Measurements from ENCODE around the gene OTUD7B.
A peak's percentile ranks its signal among the peaks of the same experiment; 100 is the strongest.

Gene OTUD7B

GRCh38 chr1:149916193-149916897 is 94.2 kb downstream of the OTUD7B start:
- DNase-seq (ENCODE audit: low read depth), result no peak

DNA sequence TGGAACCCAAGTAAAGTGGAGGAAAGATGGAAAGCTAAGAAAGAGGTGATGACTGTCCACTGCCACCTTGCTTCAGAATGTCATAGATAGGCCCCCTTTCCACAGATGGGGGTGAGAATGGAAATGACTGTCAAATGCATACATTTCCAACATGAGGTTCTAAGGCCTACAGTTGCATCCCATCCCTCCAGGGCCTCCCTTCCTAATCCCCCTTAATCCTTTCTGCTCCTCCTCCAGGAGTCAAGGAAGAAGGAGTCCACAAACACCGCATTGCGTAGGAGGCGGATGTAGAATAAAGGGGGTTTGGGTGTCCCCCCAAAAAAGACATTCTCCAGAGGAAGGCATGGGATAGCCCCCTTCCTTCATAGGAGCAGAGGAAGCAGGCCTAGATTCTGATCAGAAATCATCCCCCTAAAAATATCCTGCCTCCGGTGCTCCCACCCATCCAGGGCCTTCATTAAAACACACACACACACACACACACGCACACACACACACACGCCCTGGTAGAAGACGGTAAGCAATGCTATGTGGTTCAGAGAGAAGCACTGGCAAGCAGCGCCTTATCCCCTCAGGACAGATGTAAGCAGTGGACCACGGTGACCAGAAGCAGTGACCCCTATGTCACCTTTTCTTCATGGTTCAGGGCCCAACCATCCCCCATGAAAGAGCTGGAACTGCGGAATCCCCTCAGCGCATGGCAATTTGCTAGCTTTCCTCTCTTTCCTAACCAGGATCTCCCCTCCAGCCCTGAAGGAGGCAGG is 94.9 kb downstream of the OTUD7B start:
- DNase-seq (ENCODE audit: low read depth), result no peak

GRCh38 chr1:149914545-149914944 is 96.0 kb downstream of the OTUD7B start:
- DNase-seq (ENCODE audit: low read depth), result no peak

- DNase-seq (ENCODE audit: low read depth), result no peak
These were observed 103.9 kb downstream of the OTUD7B start for GRCh38 chr1:149906570-149907075.

GRCh38 chr1:149903836-149904491 is 106.6 kb downstream of the OTUD7B start:
- no peak for DNase-seq (ENCODE audit: low read depth)

- DNase-seq (ENCODE audit: low read depth), result peak; percentile 89
These were observed 110.9 kb downstream of the OTUD7B start, which contains the start of gene BOLA1 for GRCh38 chr1:149899460-149900284. Gene BOLA1, plus strand, starts transcription at chr1:149899568. Its CDS starts 492 bp downstream, at chr1:149900060.

GRCh38 chr1:149896575-149896974 is 114.0 kb downstream of the OTUD7B start:
- no peak for DNase-seq (ENCODE audit: low read depth)

GRCh38 chr1:149888999-149889289 is 121.6 kb downstream of the OTUD7B start:
- no peak for DNase-seq (ENCODE audit: low read depth)

GRCh38 chr1:149888247-149888998 is 122.1 kb downstream of the OTUD7B start:
- peak; percentile 83 for DNase-seq (ENCODE audit: low read depth)

Measured in stromal cell of bone marrow (primary cell).